ENCODE results near the gene HEATR1. TPM values are rescaled to one million over a fixed set of nuclear protein-coding genes. Genes with fewer than 3 reads are reported as not detected.
"Not testable (repeated sequence)": the region's sequence is repeated elsewhere in the genome, so short reads cannot be mapped to it uniquely, and the experiment has no call there.

Gene HEATR1
- total RNA-seq, 1 experiment from 2014 or later = 23.3 TPM

- DNase-seq (ENCODE audit: low read depth) = no peak
Measured at GRCh38 chr1:236589531-236589930, 14.8 kb downstream of the HEATR1 start.

GRCh38 chr1:236581528-236581927, 22.8 kb downstream of the HEATR1 start:
- DNase-seq (ENCODE audit: low read depth) = no peak

- not testable (repeated sequence) for DNase-seq (ENCODE audit: low read depth)
Measured at GRCh38 chr1:236580404-236580803, 23.9 kb downstream of the HEATR1 start.

- DNase-seq (ENCODE audit: low read depth) = no peak
Measured at GRCh38 chr1:236578661-236579060, 25.7 kb downstream of the HEATR1 start.

- DNase-seq (ENCODE audit: low read depth) = not testable (repeated sequence)
Measured at GRCh38 chr1:236577041-236577440, 27.3 kb downstream of the HEATR1 start.

- no peak for DNase-seq (ENCODE audit: low read depth)
Measured at GRCh38 chr1:236576004-236576403, 28.3 kb downstream of the HEATR1 start.

GRCh38 chr1:236575523-236575922, 28.8 kb downstream of the HEATR1 start:
- no peak for DNase-seq (ENCODE audit: low read depth)

- DNase-seq (ENCODE audit: low read depth) = no peak
Measured at GRCh38 chr1:236568285-236568894, 35.9 kb downstream of the HEATR1 start.

- no peak for DNase-seq (ENCODE audit: low read depth)
Measured at GRCh38 chr1:236565530-236565929, 38.8 kb downstream of the HEATR1 start.

- DNase-seq (ENCODE audit: low read depth) = no peak
Measured at GRCh38 chr1:236561976-236562375, 42.3 kb downstream of the HEATR1 start.

GRCh38 chr1:236560213-236560771, 44.0 kb downstream of the HEATR1 start:
- DNase-seq (ENCODE audit: low read depth) = no peak

GRCh38 chr1:236558846-236559245, 45.5 kb downstream of the HEATR1 start:
- no peak for DNase-seq (ENCODE audit: low read depth)

GRCh38 chr1:236558081-236558480, 46.2 kb downstream of the HEATR1 start:
- DNase-seq (ENCODE audit: low read depth) = no peak

- DNase-seq (ENCODE audit: low read depth) = no peak
Measured at GRCh38 chr1:236556606-236557005, 47.7 kb downstream of the HEATR1 start.

GRCh38 chr1:236553370-236553769, 50.9 kb downstream of the HEATR1 start:
- no peak for DNase-seq (ENCODE audit: low read depth)

GRCh38 chr1:236552901-236553300, 51.4 kb downstream of the HEATR1 start:
- DNase-seq (ENCODE audit: low read depth) = no peak

- DNase-seq (ENCODE audit: low read depth) = no peak
Measured at GRCh38 chr1:236552096-236552495, 52.2 kb downstream of the HEATR1 start.

- no peak for DNase-seq (ENCODE audit: low read depth)
Measured at GRCh38 chr1:236550961-236551851, 53.1 kb downstream of the HEATR1 start.

GRCh38 chr1:236548452-236548851, 55.9 kb downstream of the HEATR1 start:
- no peak for DNase-seq (ENCODE audit: low read depth)

- DNase-seq (ENCODE audit: low read depth) = no peak
Measured at GRCh38 chr1:236545621-236546169, 58.6 kb downstream of the HEATR1 start.

GRCh38 chr1:236543065-236543669, 61.1 kb downstream of the HEATR1 start:
- no peak for DNase-seq (ENCODE audit: low read depth)

GRCh38 chr1:236541710-236542109, 62.6 kb downstream of the HEATR1 start:
- DNase-seq (ENCODE audit: low read depth) = no peak
